ENCODE data around the gene WDR86. TPM values are rescaled to one million over a fixed set of nuclear protein-coding genes. Genes with fewer than 3 reads are reported as not detected.

Gene WDR86
- total and polyA plus RNA-seq, 2 of the 4 experiments (the other 2 are of a cell fraction): not detected

DNA sequence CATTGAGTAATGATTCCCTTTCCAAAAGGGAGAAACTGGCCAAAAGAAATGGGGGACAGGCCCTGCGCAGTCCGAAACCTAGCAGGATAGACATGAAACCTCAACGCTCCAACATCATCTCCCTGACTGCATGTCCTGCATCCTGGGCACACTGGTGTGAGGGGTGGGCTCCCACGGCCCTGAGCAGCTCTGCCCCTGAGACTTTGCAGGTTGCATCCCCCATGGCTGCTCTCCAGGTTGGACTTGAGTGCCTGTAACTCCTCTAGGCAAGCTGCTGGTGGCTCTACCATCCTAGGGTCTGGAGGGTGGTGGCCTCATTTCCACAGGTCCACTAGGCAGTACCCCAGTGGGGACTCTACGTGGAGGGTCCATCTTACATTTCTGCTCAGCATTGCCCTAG lies 46.4 kb upstream of the WDR86 start:
- peaks cover 10% of the 10 kb centered on the region for H3K9me1 ChIP-seq (ENCODE audit: insufficient read depth, low read length)
- no peak overlapping the region for H2AK5ac ChIP-seq (ENCODE audit: low read depth, low read length)
- no peak overlapping the region for H3K56ac ChIP-seq (ENCODE audit: extremely low read depth, insufficient read depth, low read length)
- H2BK120ac ChIP-seq (ENCODE audit: low read depth, low read length): no peak overlapping the region
- no peak overlapping the region for H2BK15ac ChIP-seq (ENCODE audit: low read depth, low read length)
- no CpG with 5 or more reads among the region's 5 CpGs for WGBS, 2 experiments (ENCODE audit: extremely low coverage in 2 of 2, insufficient read length in 1 of 2)
- H2BK20ac ChIP-seq (ENCODE audit: low read depth, low read length): no peak overlapping the region
- ChIA-PET CTCF (no interaction called here), POLR2A (ENCODE audit: unreplicated experiment) (no interaction called here)
- H3K14ac ChIP-seq (replicated peaks; ENCODE audit: low read depth, low read length): no peak overlapping the region
- no peaks in the 10 kb centered on the region for H4K20me1 ChIP-seq (ENCODE audit: insufficient read depth, low read length)
- H3K4ac ChIP-seq (ENCODE audit: low read depth, low read length): no peak overlapping the region
- H3K79me1 ChIP-seq (ENCODE audit: low read depth in 1 of 2, low read length in 2 of 2): no peaks in the 10 kb centered on the region
- no peak for TF ChIP-seq CHD1 (IDR thresholded peaks at IDR 0.05; ENCODE audit: low read depth, low read length)
- TF ChIP-seq, protein P1, sequence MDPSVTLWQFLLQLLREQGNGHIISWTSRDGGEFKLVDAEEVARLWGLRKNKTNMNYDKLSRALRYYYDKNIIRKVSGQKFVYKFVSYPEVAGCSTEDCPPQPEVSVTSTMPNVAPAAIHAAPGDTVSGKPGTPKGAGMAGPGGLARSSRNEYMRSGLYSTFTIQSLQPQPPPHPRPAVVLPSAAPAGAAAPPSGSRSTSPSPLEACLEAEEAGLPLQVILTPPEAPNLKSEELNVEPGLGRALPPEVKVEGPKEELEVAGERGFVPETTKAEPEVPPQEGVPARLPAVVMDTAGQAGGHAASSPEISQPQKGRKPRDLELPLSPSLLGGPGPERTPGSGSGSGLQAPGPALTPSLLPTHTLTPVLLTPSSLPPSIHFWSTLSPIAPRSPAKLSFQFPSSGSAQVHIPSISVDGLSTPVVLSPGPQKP (IDR thresholded peaks at IDR 0.05; ENCODE audit: borderline replicate concordance, low read depth, low read length): no peak
- TF ChIP-seq, protein P2, sequence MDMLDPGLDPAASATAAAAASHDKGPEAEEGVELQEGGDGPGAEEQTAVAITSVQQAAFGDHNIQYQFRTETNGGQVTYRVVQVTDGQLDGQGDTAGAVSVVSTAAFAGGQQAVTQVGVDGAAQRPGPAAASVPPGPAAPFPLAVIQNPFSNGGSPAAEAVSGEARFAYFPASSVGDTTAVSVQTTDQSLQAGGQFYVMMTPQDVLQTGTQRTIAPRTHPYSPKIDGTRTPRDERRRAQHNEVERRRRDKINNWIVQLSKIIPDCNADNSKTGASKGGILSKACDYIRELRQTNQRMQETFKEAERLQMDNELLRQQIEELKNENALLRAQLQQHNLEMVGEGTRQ (IDR thresholded peaks at IDR 0.05; ENCODE audit: low read depth, low read length): no peak
- no peak for TF ChIP-seq BHLHE40 (IDR thresholded peaks at IDR 0.05; ENCODE audit: low read depth, low read length)
- TF ChIP-seq MXI1 (IDR thresholded peaks at IDR 0.05; ENCODE audit: borderline replicate concordance, low read depth, low read length): no peak
- no peak for TF ChIP-seq RCOR1 (IDR thresholded peaks at IDR 0.05; ENCODE audit: insufficient replicate concordance, low read length)
- TF ChIP-seq CEBPB (IDR thresholded peaks at IDR 0.05; ENCODE audit: low read depth, low read length): no peak
- no peak for TF ChIP-seq RAD21 (IDR thresholded peaks at IDR 0.05; ENCODE audit: low read length)
- TF ChIP-seq FOS (IDR thresholded peaks at IDR 0.05; ENCODE audit: low read depth, low read length): no peak
- TF ChIP-seq, protein P3, sequence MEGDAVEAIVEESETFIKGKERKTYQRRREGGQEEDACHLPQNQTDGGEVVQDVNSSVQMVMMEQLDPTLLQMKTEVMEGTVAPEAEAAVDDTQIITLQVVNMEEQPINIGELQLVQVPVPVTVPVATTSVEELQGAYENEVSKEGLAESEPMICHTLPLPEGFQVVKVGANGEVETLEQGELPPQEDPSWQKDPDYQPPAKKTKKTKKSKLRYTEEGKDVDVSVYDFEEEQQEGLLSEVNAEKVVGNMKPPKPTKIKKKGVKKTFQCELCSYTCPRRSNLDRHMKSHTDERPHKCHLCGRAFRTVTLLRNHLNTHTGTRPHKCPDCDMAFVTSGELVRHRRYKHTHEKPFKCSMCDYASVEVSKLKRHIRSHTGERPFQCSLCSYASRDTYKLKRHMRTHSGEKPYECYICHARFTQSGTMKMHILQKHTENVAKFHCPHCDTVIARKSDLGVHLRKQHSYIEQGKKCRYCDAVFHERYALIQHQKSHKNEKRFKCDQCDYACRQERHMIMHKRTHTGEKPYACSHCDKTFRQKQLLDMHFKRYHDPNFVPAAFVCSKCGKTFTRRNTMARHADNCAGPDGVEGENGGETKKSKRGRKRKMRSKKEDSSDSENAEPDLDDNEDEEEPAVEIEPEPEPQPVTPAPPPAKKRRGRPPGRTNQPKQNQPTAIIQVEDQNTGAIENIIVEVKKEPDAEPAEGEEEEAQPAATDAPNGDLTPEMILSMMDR (conservative IDR thresholded peaks at IDR 0.05; ENCODE audit: low read depth, low read length): no peak
- TF ChIP-seq MAZ (IDR thresholded peaks at IDR 0.05; ENCODE audit: borderline replicate concordance, low read depth, low read length): no peak
- no peak for TF ChIP-seq RFX5 (IDR thresholded peaks at IDR 0.05; ENCODE audit: low read depth, low read length)
- no peak for TF ChIP-seq MAFK (IDR thresholded peaks at IDR 0.05; ENCODE audit: low read depth, low read length)
- TF ChIP-seq SMC3 (IDR thresholded peaks at IDR 0.05; ENCODE audit: low read depth, low read length): no peak
- TF ChIP-seq NFE2L2 (IDR thresholded peaks at IDR 0.05; ENCODE audit: low read depth, low read length): no peak
- no peak for TF ChIP-seq POLR2A (IDR thresholded peaks at IDR 0.05; ENCODE audit: low read depth, low read length)
- H3K27ac ChIP-seq (ENCODE audit: insufficient read depth, low read length): no peak overlapping the region
- in situ Hi-C loops (cut with MboI; ENCODE audit: low sequenced_read_pairs): loop anchor here (25.0 kb wide), 1 partner anchor 306 kb away; no protein-coding TSS in a partner anchor
- H2AK9ac ChIP-seq (replicated peaks; ENCODE audit: low read depth, low read length, poor library complexity): no peak overlapping the region
- no peaks in the 10 kb centered on the region; the same call in 1 of the 2 replicates for H3K27me3 ChIP-seq (ENCODE audit: control insufficient read depth, insufficient read depth, low read length)
- dilution Hi-C loops (cut with HindIII; ENCODE audit: low sequenced_read_pairs, unreplicated experiment): no loop called here
- H4K8ac ChIP-seq (ENCODE audit: low read depth in 2 of 2, low read length in 2 of 2): no peak overlapping the region
- ATAC-seq (ENCODE audit: low read depth) (no peak), DNase-seq (no peak)
- H4K5ac ChIP-seq (ENCODE audit: low read depth, low read length): no peak overlapping the region
- no peaks in the 10 kb centered on the region for H3K9me3 ChIP-seq (ENCODE audit: control insufficient read depth, insufficient read depth, low read length)
- BruUV-seq (replicated peaks): no TSS peak
- peaks cover 11% of the 10 kb centered on the region for H3K4me1 ChIP-seq (ENCODE audit: control insufficient read depth, insufficient read depth, low read length)
- no peak overlapping the region for H4K91ac ChIP-seq (ENCODE audit: insufficient read depth, low read depth, low read length)
- intact Hi-C loops (cut with micrococcal nuclease): no loop called here
- H3K4me3 ChIP-seq (ENCODE audit: insufficient read depth, low read depth, low read length): no peak overlapping the region
- H3K4me2 ChIP-seq (ENCODE audit: low read depth, low read length): no peak overlapping the region
- H3K9ac ChIP-seq (ENCODE audit: low read depth, low read length): no peak overlapping the region
- H3K18ac ChIP-seq (ENCODE audit: low read depth, low read length): no peak overlapping the region
- H3K23ac ChIP-seq (ENCODE audit: low read depth, low read length): no peak overlapping the region
- H2AFZ ChIP-seq (replicated peaks; ENCODE audit: low read length, poor library complexity): no peak overlapping the region
- no peaks in the 10 kb centered on the region for H3K36me3 ChIP-seq (ENCODE audit: control insufficient read depth, insufficient read depth, low read length)
- H2BK5ac ChIP-seq (ENCODE audit: low read depth, low read length, poor library complexity, severe bottlenecking): no peak overlapping the region
